ENCODE measurements around the gene TOR2A.

Gene TOR2A

DNA sequence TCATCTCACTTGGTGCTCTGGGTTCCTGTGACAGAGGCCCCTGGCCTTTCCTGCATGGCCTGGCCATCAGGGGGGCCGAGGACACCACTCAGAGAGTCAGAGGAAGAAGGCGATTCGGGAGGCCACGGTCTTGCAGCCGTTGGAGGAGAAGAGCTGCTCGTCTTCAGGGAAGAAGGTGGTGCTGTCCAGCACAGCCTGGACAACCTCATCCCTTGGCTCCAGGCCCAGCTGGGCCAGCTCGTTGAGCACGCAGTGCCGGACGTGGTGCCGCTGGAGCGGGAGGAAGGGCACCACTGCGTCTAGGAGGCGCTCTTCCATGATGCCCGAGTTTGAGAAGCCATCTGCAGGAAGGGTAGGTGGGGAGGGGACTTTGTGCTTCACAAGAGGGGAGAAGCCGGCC, 3.2 kb downstream of the TOR2A start:
- no peak overlapping the region for H3K9ac ChIP-seq (ENCODE audit: low read length)
- H3K27me3 ChIP-seq (ENCODE audit: control insufficient read depth, insufficient read depth, low read length): no peaks in the 10 kb centered on the region
- peaks cover 10% of the 10 kb centered on the region for H3K4me1 ChIP-seq (ENCODE audit: control insufficient read depth, insufficient read depth, low read length)
- no peak overlapping the region for H3K27ac ChIP-seq (ENCODE audit: low read depth, low read length)
- no peak overlapping the region for H3K4me3 ChIP-seq (ENCODE audit: low read length)
- no peaks in the 10 kb centered on the region for H3K36me3 ChIP-seq (ENCODE audit: control insufficient read depth, insufficient read depth, low read length)

GRCh38 chr9:127730799-127731410, 4.2 kb downstream of the TOR2A start:
- no peaks in the 10 kb centered on the region for H3K27me3 ChIP-seq (ENCODE audit: control insufficient read depth, insufficient read depth, low read length)
- no peak overlapping the region for H3K27ac ChIP-seq (ENCODE audit: low read depth, low read length)
- H3K9ac ChIP-seq (ENCODE audit: low read length): no peak overlapping the region
- H3K4me1 ChIP-seq (ENCODE audit: control insufficient read depth, insufficient read depth, low read length): peaks cover 10% of the 10 kb centered on the region
- no peaks in the 10 kb centered on the region for H3K36me3 ChIP-seq (ENCODE audit: control insufficient read depth, insufficient read depth, low read length)
- H3K4me3 ChIP-seq (ENCODE audit: low read length): no peak overlapping the region

- H3K9ac ChIP-seq (ENCODE audit: low read length): no peak overlapping the region
- H3K27ac ChIP-seq (ENCODE audit: low read depth, low read length): no peak overlapping the region
- H3K27me3 ChIP-seq (ENCODE audit: control insufficient read depth, insufficient read depth, low read length): no peaks in the 10 kb centered on the region
- H3K36me3 ChIP-seq (ENCODE audit: control insufficient read depth, insufficient read depth, low read length): no peaks in the 10 kb centered on the region
- H3K4me1 ChIP-seq (ENCODE audit: control insufficient read depth, insufficient read depth, low read length): peaks cover 6% of the 10 kb centered on the region
- no peak overlapping the region for H3K4me3 ChIP-seq (ENCODE audit: low read length)
These were observed 4.8 kb downstream of the TOR2A start for GRCh38 chr9:127730262-127730661.

- H3K27me3 ChIP-seq (ENCODE audit: control insufficient read depth, insufficient read depth, low read length): no peaks in the 10 kb centered on the region
- H3K4me3 ChIP-seq (ENCODE audit: low read length): no peak overlapping the region
- H3K9ac ChIP-seq (ENCODE audit: low read length): no peak overlapping the region
- H3K27ac ChIP-seq (ENCODE audit: low read depth, low read length): no peak overlapping the region
- peaks cover 6% of the 10 kb centered on the region for H3K4me1 ChIP-seq (ENCODE audit: control insufficient read depth, insufficient read depth, low read length)
- H3K36me3 ChIP-seq (ENCODE audit: control insufficient read depth, insufficient read depth, low read length): no peaks in the 10 kb centered on the region
These were observed 5.4 kb downstream of the TOR2A start for GRCh38 chr9:127729522-127730256.

DNA sequence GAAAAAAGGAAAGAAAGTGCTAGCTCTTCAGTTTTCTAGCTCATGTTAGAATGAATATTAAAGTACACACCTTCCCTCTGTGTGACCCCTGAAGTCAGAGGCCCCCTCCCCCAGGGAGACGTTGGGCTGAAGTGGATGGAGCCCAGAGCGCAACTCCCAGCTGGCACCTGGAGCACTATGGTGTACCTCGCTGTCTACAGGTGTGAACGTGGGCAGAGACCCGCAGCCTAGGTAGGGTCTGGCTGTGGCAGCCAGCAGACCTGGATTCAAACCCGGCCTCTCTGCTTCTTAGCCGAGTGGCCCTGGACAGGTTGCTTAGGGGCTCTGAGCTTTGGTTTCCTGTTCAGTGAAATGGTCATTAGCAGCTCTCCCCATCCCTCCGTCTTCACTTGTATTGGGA, 6.3 kb downstream of the TOR2A start:
- Histone ChIP-seq H3K9ac (ENCODE audit: low read length) (no peak overlapping the region), H3K27me3 (ENCODE audit: control insufficient read depth, insufficient read depth, low read length) (no peaks in the 10 kb centered on the region), H3K36me3 (ENCODE audit: control insufficient read depth, insufficient read depth, low read length) (no peaks in the 10 kb centered on the region), H3K4me3 (ENCODE audit: low read length) (no peak overlapping the region), H3K27ac (ENCODE audit: low read depth, low read length) (no peak overlapping the region), H3K4me1 (ENCODE audit: control insufficient read depth, insufficient read depth, low read length) (no peaks in the 10 kb centered on the region)

DNA sequence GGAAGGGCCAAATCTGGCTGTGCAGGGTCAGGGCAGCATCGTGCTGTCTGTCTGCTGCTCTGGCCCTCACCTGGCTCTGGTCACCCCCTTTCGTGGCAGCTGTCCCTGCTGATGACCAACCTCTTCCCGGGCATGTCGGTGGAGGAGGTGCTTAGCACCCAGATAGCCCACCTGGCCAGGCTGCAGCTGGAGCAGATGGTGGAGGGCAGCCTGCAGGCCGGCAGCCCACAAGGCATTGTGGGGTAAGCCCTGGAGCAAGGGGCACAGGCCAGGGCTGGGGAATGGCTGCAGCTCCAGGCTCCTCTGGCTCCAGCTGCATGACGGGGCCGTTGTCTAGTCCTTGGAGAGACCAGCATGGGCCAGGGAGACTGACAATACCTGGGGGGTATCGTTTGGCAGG, 8.2 kb downstream of the TOR2A start:
- Histone ChIP-seq H3K36me3 (ENCODE audit: control insufficient read depth, insufficient read depth, low read length) (no peaks in the 10 kb centered on the region), H3K4me1 (ENCODE audit: control insufficient read depth, insufficient read depth, low read length) (no peaks in the 10 kb centered on the region), H3K4me3 (ENCODE audit: low read length) (no peak overlapping the region), H3K27me3 (ENCODE audit: control insufficient read depth, insufficient read depth, low read length) (no peaks in the 10 kb centered on the region), H3K9ac (ENCODE audit: low read length) (no peak overlapping the region), H3K27ac (ENCODE audit: low read depth, low read length) (no peak overlapping the region)

- no peaks in the 10 kb centered on the region for H3K36me3 ChIP-seq (ENCODE audit: control insufficient read depth, insufficient read depth, low read length)
- no peak overlapping the region for H3K27ac ChIP-seq (ENCODE audit: low read depth, low read length)
- H3K9ac ChIP-seq (ENCODE audit: low read length): no peak overlapping the region
- H3K4me3 ChIP-seq (ENCODE audit: low read length): no peak overlapping the region
- H3K27me3 ChIP-seq (ENCODE audit: control insufficient read depth, insufficient read depth, low read length): no peaks in the 10 kb centered on the region
- H3K4me1 ChIP-seq (ENCODE audit: control insufficient read depth, insufficient read depth, low read length): no peaks in the 10 kb centered on the region
These were observed 11.1 kb downstream of the TOR2A start for GRCh38 chr9:127724012-127724411.

DNA sequence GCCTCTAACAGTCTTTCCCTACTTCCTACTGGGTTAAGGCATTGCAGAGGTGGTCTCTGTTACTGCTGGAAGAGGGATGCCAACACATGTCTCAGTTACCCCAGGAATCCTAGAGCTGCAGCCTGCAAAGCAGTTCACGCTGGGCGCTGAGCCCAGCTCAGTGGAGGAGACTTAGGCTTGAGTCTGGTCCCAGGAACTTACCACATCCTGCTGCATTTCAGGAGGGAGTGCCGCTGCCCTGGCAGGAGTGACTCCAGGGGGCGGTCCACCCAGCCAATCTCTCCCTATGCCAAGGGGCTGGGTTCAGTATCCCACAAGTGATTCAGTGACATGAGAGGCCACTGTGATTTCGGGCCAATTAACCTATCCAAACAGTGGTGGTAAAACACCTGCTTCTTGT, 11.7 kb downstream of the TOR2A start:
- no peak overlapping the region for H3K4me3 ChIP-seq (ENCODE audit: low read length)
- no peaks in the 10 kb centered on the region for H3K4me1 ChIP-seq (ENCODE audit: control insufficient read depth, insufficient read depth, low read length)
- no peaks in the 10 kb centered on the region for H3K36me3 ChIP-seq (ENCODE audit: control insufficient read depth, insufficient read depth, low read length)
- no peak overlapping the region for H3K27ac ChIP-seq (ENCODE audit: low read depth, low read length)
- H3K9ac ChIP-seq (ENCODE audit: low read length): no peak overlapping the region
- H3K27me3 ChIP-seq (ENCODE audit: control insufficient read depth, insufficient read depth, low read length): no peaks in the 10 kb centered on the region

GRCh38 chr9:127723013-127723412, 12.1 kb downstream of the TOR2A start:
- Histone ChIP-seq H3K27me3 (ENCODE audit: control insufficient read depth, insufficient read depth, low read length) (no peaks in the 10 kb centered on the region), H3K4me3 (ENCODE audit: low read length) (no peak overlapping the region), H3K27ac (ENCODE audit: low read depth, low read length) (no peak overlapping the region), H3K9ac (ENCODE audit: low read length) (no peak overlapping the region), H3K36me3 (ENCODE audit: control insufficient read depth, insufficient read depth, low read length) (no peaks in the 10 kb centered on the region), H3K4me1 (ENCODE audit: control insufficient read depth, insufficient read depth, low read length) (no peaks in the 10 kb centered on the region)

DNA sequence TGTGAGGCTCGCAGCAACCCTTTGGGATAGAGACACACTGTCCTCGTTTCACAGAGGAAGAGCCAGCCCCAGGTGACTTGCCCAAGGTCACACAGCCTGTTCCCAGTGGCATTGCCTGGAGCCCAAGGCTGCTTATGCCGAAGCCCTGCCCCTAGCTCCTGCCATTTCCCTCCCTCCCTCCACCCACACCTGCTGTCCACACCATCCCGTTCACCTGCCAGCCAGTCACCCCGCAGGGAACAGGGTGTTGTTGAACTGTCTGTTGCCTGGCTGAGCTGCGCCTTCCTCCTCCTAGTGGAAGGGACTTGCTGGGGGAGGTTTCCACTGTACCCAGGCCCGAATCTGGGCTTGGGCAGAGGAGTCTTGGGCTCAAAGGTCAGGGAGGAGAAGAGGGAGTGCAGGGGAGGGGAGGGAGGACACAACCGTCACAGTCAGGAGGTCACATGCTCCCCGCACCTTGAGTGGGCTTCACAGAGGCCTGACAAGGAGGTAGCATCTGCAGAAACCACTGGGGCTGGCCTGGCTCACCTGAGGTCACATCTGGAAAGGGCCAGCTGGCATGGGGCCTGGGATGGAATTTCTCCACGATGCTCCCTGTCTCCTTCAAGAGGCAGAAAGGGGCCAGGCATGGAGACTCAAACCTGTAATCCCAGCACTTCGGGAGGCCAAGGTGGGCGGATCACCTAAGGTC, 12.9 kb downstream of the TOR2A start:
- Histone ChIP-seq H3K4me3 (ENCODE audit: low read length) (no peak overlapping the region), H3K27ac (ENCODE audit: low read depth, low read length) (no peak overlapping the region), H3K4me1 (ENCODE audit: control insufficient read depth, insufficient read depth, low read length) (no peaks in the 10 kb centered on the region), H3K9ac (ENCODE audit: low read length) (no peak overlapping the region), H3K36me3 (ENCODE audit: control insufficient read depth, insufficient read depth, low read length) (no peaks in the 10 kb centered on the region), H3K27me3 (ENCODE audit: control insufficient read depth, insufficient read depth, low read length) (no peaks in the 10 kb centered on the region)

DNA sequence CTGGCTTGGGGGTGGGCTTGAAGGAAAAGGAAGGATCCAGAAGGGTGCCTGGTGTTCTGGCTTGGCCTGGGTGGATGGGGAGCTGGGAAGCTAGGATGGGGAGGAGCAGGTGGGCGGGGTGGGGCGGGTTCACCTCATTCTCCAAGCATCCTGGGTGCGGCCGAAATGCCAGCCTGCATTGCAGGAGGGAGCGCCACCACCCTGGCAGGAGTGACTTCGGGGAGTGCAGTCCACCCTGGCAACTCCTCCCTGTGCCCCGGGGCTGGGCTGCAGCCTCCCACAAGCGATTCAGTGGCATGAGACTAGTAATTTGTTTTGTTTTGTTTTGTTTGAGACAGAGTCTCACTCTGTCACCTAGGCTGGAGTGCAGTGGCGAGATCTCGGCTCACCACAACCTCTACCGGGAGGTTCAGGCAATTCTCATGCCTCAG, 13.7 kb downstream of the TOR2A start:
- H3K27me3 ChIP-seq (ENCODE audit: control insufficient read depth, insufficient read depth, low read length): no peaks in the 10 kb centered on the region
- no peaks in the 10 kb centered on the region for H3K36me3 ChIP-seq (ENCODE audit: control insufficient read depth, insufficient read depth, low read length)
- H3K4me3 ChIP-seq (ENCODE audit: low read length): no peak overlapping the region
- no peaks in the 10 kb centered on the region for H3K4me1 ChIP-seq (ENCODE audit: control insufficient read depth, insufficient read depth, low read length)
- H3K9ac ChIP-seq (ENCODE audit: low read length): no peak overlapping the region
- H3K27ac ChIP-seq (ENCODE audit: low read depth, low read length): no peak overlapping the region

DNA sequence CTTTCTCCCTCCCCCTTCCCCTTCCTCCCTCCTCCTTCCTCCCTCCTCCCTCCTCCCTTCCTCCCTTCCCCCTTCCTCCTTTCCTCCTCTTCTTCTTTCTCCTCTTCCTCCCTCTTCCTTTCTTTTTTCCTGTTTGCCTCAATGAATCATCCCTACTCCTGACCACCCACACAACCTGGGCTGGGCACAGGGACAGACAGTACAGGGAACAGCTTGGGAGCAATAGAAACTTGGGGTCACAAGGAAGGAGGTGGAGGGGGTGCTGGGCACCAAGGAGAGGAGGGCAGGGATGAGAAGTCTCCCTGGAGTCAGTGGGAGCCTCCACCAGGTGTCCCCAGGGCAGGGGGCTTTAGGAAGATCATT, 14.2 kb downstream of the TOR2A start:
- Histone ChIP-seq H3K36me3 (ENCODE audit: control insufficient read depth, insufficient read depth, low read length) (no peaks in the 10 kb centered on the region), H3K27ac (ENCODE audit: low read depth, low read length) (no peak overlapping the region), H3K27me3 (ENCODE audit: control insufficient read depth, insufficient read depth, low read length) (no peaks in the 10 kb centered on the region), H3K9ac (ENCODE audit: low read length) (no peak overlapping the region), H3K4me3 (ENCODE audit: low read length) (no peak overlapping the region), H3K4me1 (ENCODE audit: control insufficient read depth, insufficient read depth, low read length) (no peaks in the 10 kb centered on the region)

Measured in rectal smooth muscle tissue (tissue), 1 donor.